DOHH2 (cell line): ENCODE data around the gene PCNX3.

ENCODE experiments used
- H3F3A ChIP-seq: fragments of 200-600 bp; sonication (generic), shearing (Covaris generic); 2 replicates; pipeline ENCODE4 v1.6.0; 2016; ENCODE audit warnings: antibody characterized with exemption, mild to moderate bottlenecking; ENCODE audit not compliant: control insufficient read depth, insufficient read depth
- H3K27ac ChIP-seq: fragments of 200-600 bp; sonication (generic); 2 replicates; pipeline ENCODE4 v1.5.1; 2014; ENCODE audit warnings: low read depth, mild to moderate bottlenecking, low read length, moderate library complexity
- H3K27me3 ChIP-seq: fragments of 200-600 bp; sonication (generic); 2 replicates; pipeline ENCODE4 v1.6.1; 2014; ENCODE audit warnings: mild to moderate bottlenecking, low read length, mixed read lengths; ENCODE audit not compliant: control insufficient read depth
- H3K36me3 ChIP-seq: fragments of 200-600 bp; sonication (generic); 2 replicates; pipeline ENCODE4 v1.6.1; 2014; ENCODE audit warnings: mild to moderate bottlenecking, low read length, moderate library complexity, mixed read lengths; ENCODE audit not compliant: control insufficient read depth
- H3K4me1 ChIP-seq: fragments of 200-600 bp; sonication (generic); 2 replicates; pipeline ENCODE4 v1.6.1; 2014; ENCODE audit warnings: mild to moderate bottlenecking, low read length, mixed read lengths; ENCODE audit not compliant: control insufficient read depth
- H3K4me2 ChIP-seq: fragments of 200-600 bp; sonication (generic); 2 replicates; pipeline ENCODE4 v1.6.0; 2014; ENCODE audit warnings: mild to moderate bottlenecking, low read length, moderate library complexity
- H3K4me3 ChIP-seq: fragments of 200-600 bp; sonication (generic); 2 replicates; pipeline ENCODE4 v1.5.1; 2014; ENCODE audit warnings: mild to moderate bottlenecking, low read length, mixed read lengths
- H3K79me2 ChIP-seq: fragments of 200-600 bp; sonication (generic); 2 replicates; pipeline ENCODE4 v1.6.1; 2014; ENCODE audit warnings: mild to moderate bottlenecking, low read length, mixed read lengths; ENCODE audit not compliant: control insufficient read depth
- H3K9me2 ChIP-seq: fragments of 200-600 bp; sonication (generic); replicated peaks from 2 replicates; pipeline ENCODE4 v1.6.1; 2014; ENCODE audit warnings: mild to moderate bottlenecking, low read length, mixed read lengths; ENCODE audit not compliant: control insufficient read depth
- H3K9me3 ChIP-seq: fragments of 200-600 bp; sonication (generic); 2 replicates; pipeline ENCODE4 v1.6.1; 2014; ENCODE audit warnings: antibody characterized with exemption, low read length, mixed read lengths; ENCODE audit not compliant: control insufficient read depth, insufficient read depth
- H4K20me1 ChIP-seq: fragments of 200-600 bp; sonication (generic); 2 replicates; pipeline ENCODE4 v1.6.0; 2014; ENCODE audit warnings: low read depth, mild to moderate bottlenecking, antibody characterized with exemption, low read length, moderate library complexity; ENCODE audit not compliant: control insufficient read depth, insufficient read depth
- CTCF ChIP-seq: fragments of 200-600 bp; sonication (generic); IDR thresholded peaks from one replicate; pipeline ENCODE4 v1.5.1; 2014; ENCODE audit warnings: antibody characterized with exemption, mild to moderate bottlenecking, low read depth, low read length; ENCODE audit not compliant: poor library complexity, severe bottlenecking
- EZH2phosphoT487 ChIP-seq: fragments of 200-600 bp; sonication (generic); IDR thresholded peaks from 2 replicates; pipeline ENCODE4 v1.6.1; 2017; ENCODE audit warnings: borderline replicate concordance, mild to moderate bottlenecking, antibody characterized with exemption, low read length, moderate library complexity, mixed read lengths

PCNX3 gene

GRCh38 chr11:65634109-65634436, 18.5 kb downstream of the PCNX3 start:
- peaks cover 78% of the 10 kb centered on the region for H3K36me3 ChIP-seq

GRCh38 chr11:65634440-65634839, 18.9 kb downstream of the PCNX3 start:
- H3K79me2 ChIP-seq = peaks cover 9% of the 10 kb centered on the region
- peaks cover 22% of the 10 kb centered on the region for H3F3A ChIP-seq
- TF ChIP-seq CTCF = no peak
- TF ChIP-seq EZH2phosphoT487 = no peak
- H3K9me2 ChIP-seq = no peaks in the 10 kb centered on the region
- no peaks in the 10 kb centered on the region for H3K9me3 ChIP-seq
- H4K20me1 ChIP-seq = no peaks in the 10 kb centered on the region
- H3K27ac ChIP-seq = no peak overlapping the region
- no peak overlapping the region for H3K4me2 ChIP-seq
- H3K4me3 ChIP-seq = no peak overlapping the region
- H3K4me1 ChIP-seq = peaks cover 25% of the 10 kb centered on the region
- H3K27me3 ChIP-seq = no peaks in the 10 kb centered on the region
- peaks cover 76% of the 10 kb centered on the region for H3K36me3 ChIP-seq

More at GRCh38 chr11:65634109-65634436, 18.5 kb downstream of the PCNX3 start:
- Histone ChIP-seq H3K79me2 (peaks cover 9% of the 10 kb centered on the region), H3F3A (peaks cover 19% of the 10 kb centered on the region), H3K4me3 (no peak overlapping the region), H4K20me1 (no peaks in the 10 kb centered on the region), H3K9me2 (no peaks in the 10 kb centered on the region), H3K27ac (no peak overlapping the region), H3K4me1 (peaks cover 22% of the 10 kb centered on the region), H3K27me3 (no peaks in the 10 kb centered on the region), H3K9me3 (no peaks in the 10 kb centered on the region), H3K4me2 (no peak overlapping the region)
- TF ChIP-seq EZH2phosphoT487 (no peak), CTCF (no peak)

- Histone ChIP-seq H3K27me3 (no peaks in the 10 kb centered on the region), H3F3A (peaks cover 28% of the 10 kb centered on the region), H4K20me1 (no peaks in the 10 kb centered on the region), H3K9me3 (no peaks in the 10 kb centered on the region), H3K4me3 (no peak overlapping the region), H3K79me2 (peaks cover 13% of the 10 kb centered on the region), H3K27ac (no peak overlapping the region), H3K4me1 (peaks cover 32% of the 10 kb centered on the region), H3K4me2 (no peak overlapping the region), H3K9me2 (no peaks in the 10 kb centered on the region), H3K36me3 (peaks cover 74% of the 10 kb centered on the region)
- TF ChIP-seq EZH2phosphoT487 = no peak
- no peak for TF ChIP-seq CTCF
These were observed 19.5 kb downstream of the PCNX3 start for GRCh38 chr11:65634905-65635731.
